ENCODE data around the gene DBX1. TPM values are rescaled to one million over a fixed set of nuclear protein-coding genes. Genes with fewer than 3 reads are reported as not detected.

The DBX1 gene
- total and polyA plus RNA-seq, 2 donors from 2014 or later: not detected

DNA sequence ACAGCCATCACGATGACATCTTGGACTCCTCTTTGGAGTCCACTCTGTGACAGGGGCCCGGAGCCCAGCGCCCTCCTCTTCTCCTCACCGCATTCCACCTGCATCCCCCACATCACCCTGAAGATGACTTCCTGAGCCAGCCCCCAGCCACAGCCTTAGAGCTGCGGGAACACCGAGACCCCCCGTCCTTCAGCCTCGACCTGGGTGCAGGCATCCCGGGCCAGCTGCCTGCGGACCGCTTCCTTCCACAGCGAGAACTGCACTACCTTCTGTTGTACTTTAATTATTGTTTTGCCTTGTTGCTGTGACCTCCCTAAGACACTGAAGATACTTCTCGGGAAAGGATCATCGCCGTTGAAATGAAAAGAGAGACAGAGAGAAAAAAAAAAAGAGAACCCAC is 42.1 kb downstream of the DBX1 start:
- Histone ChIP-seq H3K9me3 (ENCODE audit: control insufficient read depth in 2 of 3, insufficient read depth in 1 of 3, low read length in 3 of 3) (no peaks in the 10 kb centered on the region), H3K4me1 (ENCODE audit: control insufficient read depth in 2 of 3, insufficient read depth in 2 of 3, low read depth in 1 of 3, low read length in 3 of 3) (no peaks in the 10 kb centered on the region), H3K27me3 (ENCODE audit: control insufficient read depth, insufficient read depth, low read length) (no peaks in the 10 kb centered on the region), H3K27ac (ENCODE audit: low read depth in 2 of 2, low read length in 2 of 2) (no peak overlapping the region), H3K4me3 (ENCODE audit: low read length in 3 of 3) (no peak overlapping the region), H3K9ac (ENCODE audit: low read length in 3 of 3) (no peak overlapping the region), H3K36me3 (ENCODE audit: control insufficient read depth in 2 of 3, insufficient read depth in 3 of 3, low read length in 3 of 3) (peaks cover 0 to 37% (median 7%) of the 10 kb centered on the region in 3 donors)
- FAIRE-seq: no peak
- DNase-seq: no peak
- intact Hi-C loops (cut with DNase I): loop anchor here (10.0 kb wide), 1 partner anchor 163 kb away; no protein-coding TSS in a partner anchor
- TF ChIP-seq, protein P1, sequence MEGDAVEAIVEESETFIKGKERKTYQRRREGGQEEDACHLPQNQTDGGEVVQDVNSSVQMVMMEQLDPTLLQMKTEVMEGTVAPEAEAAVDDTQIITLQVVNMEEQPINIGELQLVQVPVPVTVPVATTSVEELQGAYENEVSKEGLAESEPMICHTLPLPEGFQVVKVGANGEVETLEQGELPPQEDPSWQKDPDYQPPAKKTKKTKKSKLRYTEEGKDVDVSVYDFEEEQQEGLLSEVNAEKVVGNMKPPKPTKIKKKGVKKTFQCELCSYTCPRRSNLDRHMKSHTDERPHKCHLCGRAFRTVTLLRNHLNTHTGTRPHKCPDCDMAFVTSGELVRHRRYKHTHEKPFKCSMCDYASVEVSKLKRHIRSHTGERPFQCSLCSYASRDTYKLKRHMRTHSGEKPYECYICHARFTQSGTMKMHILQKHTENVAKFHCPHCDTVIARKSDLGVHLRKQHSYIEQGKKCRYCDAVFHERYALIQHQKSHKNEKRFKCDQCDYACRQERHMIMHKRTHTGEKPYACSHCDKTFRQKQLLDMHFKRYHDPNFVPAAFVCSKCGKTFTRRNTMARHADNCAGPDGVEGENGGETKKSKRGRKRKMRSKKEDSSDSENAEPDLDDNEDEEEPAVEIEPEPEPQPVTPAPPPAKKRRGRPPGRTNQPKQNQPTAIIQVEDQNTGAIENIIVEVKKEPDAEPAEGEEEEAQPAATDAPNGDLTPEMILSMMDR (IDR thresholded peaks at IDR 0.05; ENCODE audit: borderline replicate concordance, extremely low read depth, insufficient read depth): no peak

DNA sequence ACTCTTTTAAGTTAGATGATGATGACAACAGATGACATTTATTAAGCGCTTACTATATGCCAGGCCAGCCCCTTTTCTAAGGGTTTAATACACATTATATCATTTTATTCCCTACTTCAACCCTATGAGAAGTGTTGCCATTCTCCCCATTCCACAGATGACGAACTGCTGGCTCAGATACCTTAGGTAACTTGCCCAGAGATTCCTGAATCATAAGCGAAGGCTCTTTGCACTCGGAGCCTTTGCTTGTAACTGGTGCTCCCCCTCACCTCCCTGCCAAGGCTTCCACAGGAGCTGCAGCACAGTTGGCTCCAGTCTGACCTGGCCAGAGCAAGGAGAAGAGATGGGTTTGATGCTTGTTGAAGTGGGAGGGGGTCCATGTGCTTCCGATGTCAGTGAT is 43.0 kb downstream of the DBX1 start:
- no peak for DNase-seq
- no peak for FAIRE-seq
- H3K27ac ChIP-seq (ENCODE audit: low read depth in 2 of 2, low read length in 2 of 2): no peak overlapping the region
- no peaks in the 10 kb centered on the region for H3K9me3 ChIP-seq (ENCODE audit: control insufficient read depth in 2 of 3, insufficient read depth in 1 of 3, low read length in 3 of 3)
- intact Hi-C loops (cut with DNase I): loop anchor here (10.0 kb wide), 1 partner anchor 162 kb away; no protein-coding TSS in a partner anchor
- H3K9ac ChIP-seq (ENCODE audit: low read length in 3 of 3): no peak overlapping the region
- H3K27me3 ChIP-seq (ENCODE audit: control insufficient read depth, insufficient read depth, low read length): no peaks in the 10 kb centered on the region
- peaks cover 0 to 4% (median 0%) of the 10 kb centered on the region in 3 donors for H3K4me1 ChIP-seq (ENCODE audit: control insufficient read depth in 2 of 3, insufficient read depth in 2 of 3, low read depth in 1 of 3, low read length in 3 of 3)
- TF ChIP-seq, protein P1 (IDR thresholded peaks at IDR 0.05; ENCODE audit: borderline replicate concordance, extremely low read depth, insufficient read depth): no peak
- peaks cover 0 to 37% (median 7%) of the 10 kb centered on the region in 3 donors for H3K36me3 ChIP-seq (ENCODE audit: control insufficient read depth in 2 of 3, insufficient read depth in 3 of 3, low read length in 3 of 3)
- H3K4me3 ChIP-seq (ENCODE audit: low read length in 3 of 3): no peak overlapping the region

DNA sequence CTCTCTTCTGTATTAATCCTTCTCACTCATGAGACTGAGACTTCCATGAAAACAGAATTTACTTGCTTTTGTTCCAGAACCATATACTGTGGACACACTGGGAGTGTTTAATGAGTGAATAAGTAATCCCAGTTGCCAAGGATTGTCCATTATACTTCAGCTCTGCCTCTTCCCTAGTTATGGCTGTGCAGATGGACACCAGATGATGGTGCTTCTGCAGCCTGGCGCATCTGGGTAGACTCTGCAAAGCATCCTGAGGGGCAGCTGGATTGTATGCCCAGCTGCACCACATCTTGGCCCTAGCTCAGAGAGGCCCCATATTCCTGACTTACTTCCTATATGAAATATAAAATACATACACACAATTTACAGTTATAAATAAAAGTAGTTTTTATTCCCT is 43.5 kb downstream of the DBX1 start:
- TF ChIP-seq, protein P1 (IDR thresholded peaks at IDR 0.05; ENCODE audit: borderline replicate concordance, extremely low read depth, insufficient read depth): no peak
- DNase-seq: no peak
- no peak for FAIRE-seq
- peaks cover 0 to 37% (median 7%) of the 10 kb centered on the region in 3 donors for H3K36me3 ChIP-seq (ENCODE audit: control insufficient read depth in 2 of 3, insufficient read depth in 3 of 3, low read length in 3 of 3)
- H3K4me1 ChIP-seq (ENCODE audit: control insufficient read depth in 2 of 3, insufficient read depth in 2 of 3, low read depth in 1 of 3, low read length in 3 of 3): peaks cover 0 to 8% (median 0%) of the 10 kb centered on the region in 3 donors
- intact Hi-C loops (cut with DNase I): loop anchor here (10.0 kb wide), 1 partner anchor 162 kb away; no protein-coding TSS in a partner anchor
- no peaks in the 10 kb centered on the region for H3K27me3 ChIP-seq (ENCODE audit: control insufficient read depth, insufficient read depth, low read length)
- no peaks in the 10 kb centered on the region for H3K9me3 ChIP-seq (ENCODE audit: control insufficient read depth in 2 of 3, insufficient read depth in 1 of 3, low read length in 3 of 3)
- no peak overlapping the region for H3K27ac ChIP-seq (ENCODE audit: low read depth in 2 of 2, low read length in 2 of 2)
- no peak overlapping the region for H3K9ac ChIP-seq (ENCODE audit: low read length in 3 of 3)
- H3K4me3 ChIP-seq (ENCODE audit: low read length in 3 of 3): no peak overlapping the region

DNA sequence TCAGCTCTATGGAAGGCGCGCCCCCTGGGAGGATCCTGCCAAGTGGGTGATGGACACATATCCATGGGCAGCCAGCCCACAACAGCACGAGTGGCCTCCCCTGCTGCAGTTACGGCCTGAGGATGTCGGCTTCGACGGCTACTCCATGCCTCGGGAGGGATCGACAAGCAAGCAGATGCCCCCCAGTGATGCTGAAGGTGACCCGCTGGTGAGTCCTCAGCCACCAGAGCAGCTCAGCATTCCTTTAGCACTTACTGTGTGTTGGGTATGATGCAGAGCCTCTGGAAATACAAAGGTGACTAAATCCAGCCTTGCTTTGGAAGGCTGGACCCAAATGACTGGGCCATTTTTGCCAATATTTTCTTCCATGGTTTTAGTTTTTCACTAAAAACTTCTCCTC is 45.7 kb downstream of the DBX1 start:
- TF ChIP-seq, protein P1 (IDR thresholded peaks at IDR 0.05; ENCODE audit: borderline replicate concordance, extremely low read depth, insufficient read depth): no peak
- no peak overlapping the region for H3K9ac ChIP-seq (ENCODE audit: low read length in 3 of 3)
- intact Hi-C loops (cut with DNase I): loop anchor here (10.0 kb wide), 1 partner anchor 160 kb away; no protein-coding TSS in a partner anchor
- H3K27me3 ChIP-seq (ENCODE audit: control insufficient read depth, insufficient read depth, low read length): no peaks in the 10 kb centered on the region
- peaks cover 0 to 9% (median 0%) of the 10 kb centered on the region in 3 donors for H3K4me1 ChIP-seq (ENCODE audit: control insufficient read depth in 2 of 3, insufficient read depth in 2 of 3, low read depth in 1 of 3, low read length in 3 of 3)
- FAIRE-seq (no peak), DNase-seq (no peak)
- H3K27ac ChIP-seq (ENCODE audit: low read depth in 2 of 2, low read length in 2 of 2): no peak overlapping the region
- peaks cover 2 to 41% (median 11%) of the 10 kb centered on the region in 3 donors for H3K36me3 ChIP-seq (ENCODE audit: control insufficient read depth in 2 of 3, insufficient read depth in 3 of 3, low read length in 3 of 3)
- no peaks in the 10 kb centered on the region for H3K9me3 ChIP-seq (ENCODE audit: control insufficient read depth in 2 of 3, insufficient read depth in 1 of 3, low read length in 3 of 3)
- no peak overlapping the region for H3K4me3 ChIP-seq (ENCODE audit: low read length in 3 of 3)
